ENCODE data around the gene ATF6. TPM values are rescaled to one million over a fixed set of nuclear protein-coding genes. Genes with fewer than 3 reads are reported as not detected.

ATF6 gene
- total RNA-seq, 1 experiment from 2014 or later: 35.3 TPM

GRCh38 chr1:161836018-161836417 lies 69.9 kb downstream of the ATF6 start:
- no peaks in the 10 kb centered on the region for H3K36me3 Mint-ChIP-seq (ENCODE audit: insufficient read depth, unreplicated experiment)
- intact Hi-C loops (cut with micrococcal nuclease; ENCODE audit: unreplicated experiment): no loop called here
- no peak overlapping the region for H3K4me3 Mint-ChIP-seq (ENCODE audit: low read depth, unreplicated experiment)
- no TSS peak for BruUV-seq (replicated peaks)
- peaks cover 5% of the 10 kb centered on the region for H3K9me3 Mint-ChIP-seq (ENCODE audit: low read depth, unreplicated experiment)
- H3K27me3 Mint-ChIP-seq (ENCODE audit: unreplicated experiment): no peaks in the 10 kb centered on the region
- CTCF ChIA-PET: no interaction called here
- no peak for DNase-seq
- no peak overlapping the region for H3K27ac Mint-ChIP-seq (ENCODE audit: unreplicated experiment)
- TF ChIP-seq CTCF (IDR thresholded peaks at IDR 0.05; ENCODE audit: unreplicated experiment): no peak
- H3K4me1 Mint-ChIP-seq (ENCODE audit: low read depth, unreplicated experiment): no peaks in the 10 kb centered on the region

GRCh38 chr1:161838362-161838761 lies 72.2 kb downstream of the ATF6 start:
- Mint-ChIP-seq H3K36me3 (ENCODE audit: insufficient read depth, unreplicated experiment) (no peaks in the 10 kb centered on the region), H3K27ac (ENCODE audit: unreplicated experiment) (no peak overlapping the region), H3K4me3 (ENCODE audit: low read depth, unreplicated experiment) (no peak overlapping the region), H3K9me3 (ENCODE audit: low read depth, unreplicated experiment) (peaks cover 4% of the 10 kb centered on the region), H3K4me1 (ENCODE audit: low read depth, unreplicated experiment) (no peaks in the 10 kb centered on the region), H3K27me3 (ENCODE audit: unreplicated experiment) (no peaks in the 10 kb centered on the region)
- CTCF ChIA-PET: no interaction called here
- no peak for DNase-seq
- TF ChIP-seq CTCF (IDR thresholded peaks at IDR 0.05; ENCODE audit: unreplicated experiment): no peak
- intact Hi-C loops (cut with micrococcal nuclease; ENCODE audit: unreplicated experiment): no loop called here
- no TSS peak for BruUV-seq (replicated peaks)

GRCh38 chr1:161838885-161839284 lies 72.8 kb downstream of the ATF6 start:
- Mint-ChIP-seq H3K4me1 (ENCODE audit: low read depth, unreplicated experiment) (no peaks in the 10 kb centered on the region), H3K27ac (ENCODE audit: unreplicated experiment) (no peak overlapping the region), H3K4me3 (ENCODE audit: low read depth, unreplicated experiment) (no peak overlapping the region), H3K36me3 (ENCODE audit: insufficient read depth, unreplicated experiment) (no peaks in the 10 kb centered on the region), H3K9me3 (ENCODE audit: low read depth, unreplicated experiment) (no peaks in the 10 kb centered on the region), H3K27me3 (ENCODE audit: unreplicated experiment) (no peaks in the 10 kb centered on the region)
- CTCF ChIA-PET: no interaction called here
- no TSS peak for BruUV-seq (replicated peaks)
- intact Hi-C loops (cut with micrococcal nuclease; ENCODE audit: unreplicated experiment): no loop called here
- DNase-seq: no peak
- TF ChIP-seq CTCF (IDR thresholded peaks at IDR 0.05; ENCODE audit: unreplicated experiment): no peak

GRCh38 chr1:161839591-161839990 lies 73.5 kb downstream of the ATF6 start:
- no peak overlapping the region for H3K27ac Mint-ChIP-seq (ENCODE audit: unreplicated experiment)

More at GRCh38 chr1:161839591-161839990, 73.5 kb downstream of the ATF6 start:
- no TSS peak for BruUV-seq (replicated peaks)
- CTCF ChIA-PET: no interaction called here
- no peak for TF ChIP-seq CTCF (IDR thresholded peaks at IDR 0.05; ENCODE audit: unreplicated experiment)
- Mint-ChIP-seq H3K36me3 (ENCODE audit: insufficient read depth, unreplicated experiment) (no peaks in the 10 kb centered on the region), H3K27me3 (ENCODE audit: unreplicated experiment) (no peaks in the 10 kb centered on the region), H3K4me3 (ENCODE audit: low read depth, unreplicated experiment) (no peak overlapping the region), H3K4me1 (ENCODE audit: low read depth, unreplicated experiment) (no peaks in the 10 kb centered on the region), H3K9me3 (ENCODE audit: low read depth, unreplicated experiment) (no peaks in the 10 kb centered on the region)
- intact Hi-C loops (cut with micrococcal nuclease; ENCODE audit: unreplicated experiment): no loop called here
- DNase-seq: no peak

Measured in Calu3 (cell line).